Parathyroid adenoma (tissue), 2 donors: ENCODE measurements around the gene CPT1B.

ENCODE experiments used
- H2AFZ ChIP-seq: fragments of 300-600 bp; sonication (generic); one replicate; pipeline ENCODE4 v1.7.0; 2017; ENCODE audit warnings: antibody characterized with exemption, mild to moderate bottlenecking
- H3K27ac ChIP-seq: fragments of 300-600 bp; sonication (generic); one replicate; pipeline ENCODE4 v1.7.0; 2017
- H3K27me3 ChIP-seq: fragments of 300-600 bp; sonication (generic); one replicate; pipeline ENCODE4 v1.7.0; 2017; ENCODE audit warnings: low read length; ENCODE audit not compliant: control insufficient read depth, insufficient read depth
- H3K36me3 ChIP-seq: fragments of 300-600 bp; sonication (generic); one replicate; pipeline ENCODE4 v1.7.0; 2017; ENCODE audit warnings: low read length; ENCODE audit not compliant: control insufficient read depth, insufficient read depth
- H3K4me1 ChIP-seq: fragments of 300-600 bp; sonication (generic); one replicate; pipeline ENCODE4 v1.7.0; 2017; ENCODE audit warnings: control low read depth
- H3K4me2 ChIP-seq: fragments of 300-600 bp; sonication (generic); one replicate; pipeline ENCODE4 v1.7.0; 2017; ENCODE audit warnings: low read length
- H3K4me3 ChIP-seq: fragments of 300-600 bp; sonication (generic); one replicate; pipeline ENCODE4 v1.7.0; 2017; ENCODE audit warnings: low read depth, low read length
- H3K79me2 ChIP-seq: fragments of 300-600 bp; sonication (generic); one replicate; pipeline ENCODE4 v1.7.0; 2017; ENCODE audit warnings: control low read depth
- H3K9ac ChIP-seq: fragments of 300-600 bp; sonication (generic); one replicate; pipeline ENCODE4 v1.7.0; 2017; ENCODE audit warnings: mild to moderate bottlenecking
- H3K9me3 ChIP-seq: fragments of 300-600 bp; sonication (generic); one replicate; pipeline ENCODE4 v1.7.0; 2017; ENCODE audit warnings: low read length; ENCODE audit not compliant: control insufficient read depth
- TF ChIP-seq, protein P1 (sequence below): fragments of 300-600 bp; sonication (generic); IDR thresholded peaks from one replicate; pipeline ENCODE4 v1.7.0; 2017; ENCODE audit warnings: antibody characterized with exemption, mild to moderate bottlenecking
- donor health status: primary hyperparathyroidism.

The CPT1B gene

DNA sequence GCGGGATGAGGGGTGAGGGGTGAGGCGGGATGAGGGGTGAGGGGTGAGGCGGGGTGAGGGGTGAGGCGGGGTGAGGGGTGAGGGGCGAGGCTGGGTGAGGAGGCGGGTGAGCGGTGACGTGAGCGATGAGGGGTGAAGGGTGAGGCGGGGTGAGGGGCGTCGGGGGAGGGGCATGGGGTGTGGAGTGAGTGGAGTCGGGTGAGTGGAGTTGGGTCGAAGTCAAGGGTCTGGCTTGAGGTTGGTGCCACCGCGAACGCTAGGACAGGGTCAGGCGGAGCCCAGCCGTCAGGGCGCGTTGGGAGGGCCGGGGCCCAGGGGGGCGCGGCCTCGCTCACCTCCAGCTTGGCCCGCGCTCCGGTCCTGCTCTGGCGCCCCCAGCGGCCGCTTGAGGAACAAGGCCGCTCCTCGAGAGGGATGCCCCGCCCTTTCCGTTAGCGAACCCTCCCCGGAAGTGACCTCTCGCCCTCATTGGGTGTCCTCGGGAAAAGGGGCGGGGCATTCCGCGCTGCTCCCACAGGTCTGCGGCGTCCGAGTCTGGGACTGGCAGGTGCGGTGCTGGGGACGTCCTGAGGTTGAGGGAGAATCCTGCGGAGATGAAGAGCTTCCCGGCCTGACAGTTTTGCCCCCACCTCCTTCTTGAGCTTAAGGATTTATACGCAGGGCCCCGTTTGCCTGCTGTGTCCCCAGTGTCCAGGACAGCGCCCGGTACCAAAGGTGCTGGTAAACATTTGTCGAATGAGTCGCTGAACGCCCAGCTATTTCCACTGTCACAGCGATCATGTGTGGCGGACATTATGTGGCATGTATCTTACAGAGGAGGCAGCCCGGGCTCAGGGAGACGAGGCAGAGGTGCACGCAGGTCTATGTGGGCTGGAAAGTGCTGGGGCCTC lies 15.5 kb downstream of the CPT1B start, which contains the start of gene SYCE3:
Gene SYCE3, minus strand, starts transcription at position 397 of the 890 bp plus-strand sequence. CDS start 6,514 bp downstream, outside the sequence.
- Histone ChIP-seq H3K9ac (peak within 1 kb of the TSS; percentile 53), H3K4me3 (peak within 1 kb of the TSS; percentile 87), H3K4me2 (peak within 1 kb of the TSS; percentile 98), H3K4me1 (no peaks in the 10 kb centered on the region), H3K9me3 (no peaks in the 10 kb centered on the region), H3K36me3 (no peaks in the 10 kb centered on the region), H3K27me3 (no peaks in the 10 kb centered on the region), H3K79me2 (no peaks in the 10 kb centered on the region), H3K27ac (peak within 1 kb of the TSS; percentile 93), H2AFZ (peak within 1 kb of the TSS; percentile 72)
- TF ChIP-seq, protein P1, sequence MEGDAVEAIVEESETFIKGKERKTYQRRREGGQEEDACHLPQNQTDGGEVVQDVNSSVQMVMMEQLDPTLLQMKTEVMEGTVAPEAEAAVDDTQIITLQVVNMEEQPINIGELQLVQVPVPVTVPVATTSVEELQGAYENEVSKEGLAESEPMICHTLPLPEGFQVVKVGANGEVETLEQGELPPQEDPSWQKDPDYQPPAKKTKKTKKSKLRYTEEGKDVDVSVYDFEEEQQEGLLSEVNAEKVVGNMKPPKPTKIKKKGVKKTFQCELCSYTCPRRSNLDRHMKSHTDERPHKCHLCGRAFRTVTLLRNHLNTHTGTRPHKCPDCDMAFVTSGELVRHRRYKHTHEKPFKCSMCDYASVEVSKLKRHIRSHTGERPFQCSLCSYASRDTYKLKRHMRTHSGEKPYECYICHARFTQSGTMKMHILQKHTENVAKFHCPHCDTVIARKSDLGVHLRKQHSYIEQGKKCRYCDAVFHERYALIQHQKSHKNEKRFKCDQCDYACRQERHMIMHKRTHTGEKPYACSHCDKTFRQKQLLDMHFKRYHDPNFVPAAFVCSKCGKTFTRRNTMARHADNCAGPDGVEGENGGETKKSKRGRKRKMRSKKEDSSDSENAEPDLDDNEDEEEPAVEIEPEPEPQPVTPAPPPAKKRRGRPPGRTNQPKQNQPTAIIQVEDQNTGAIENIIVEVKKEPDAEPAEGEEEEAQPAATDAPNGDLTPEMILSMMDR: peak; percentile 91

DNA sequence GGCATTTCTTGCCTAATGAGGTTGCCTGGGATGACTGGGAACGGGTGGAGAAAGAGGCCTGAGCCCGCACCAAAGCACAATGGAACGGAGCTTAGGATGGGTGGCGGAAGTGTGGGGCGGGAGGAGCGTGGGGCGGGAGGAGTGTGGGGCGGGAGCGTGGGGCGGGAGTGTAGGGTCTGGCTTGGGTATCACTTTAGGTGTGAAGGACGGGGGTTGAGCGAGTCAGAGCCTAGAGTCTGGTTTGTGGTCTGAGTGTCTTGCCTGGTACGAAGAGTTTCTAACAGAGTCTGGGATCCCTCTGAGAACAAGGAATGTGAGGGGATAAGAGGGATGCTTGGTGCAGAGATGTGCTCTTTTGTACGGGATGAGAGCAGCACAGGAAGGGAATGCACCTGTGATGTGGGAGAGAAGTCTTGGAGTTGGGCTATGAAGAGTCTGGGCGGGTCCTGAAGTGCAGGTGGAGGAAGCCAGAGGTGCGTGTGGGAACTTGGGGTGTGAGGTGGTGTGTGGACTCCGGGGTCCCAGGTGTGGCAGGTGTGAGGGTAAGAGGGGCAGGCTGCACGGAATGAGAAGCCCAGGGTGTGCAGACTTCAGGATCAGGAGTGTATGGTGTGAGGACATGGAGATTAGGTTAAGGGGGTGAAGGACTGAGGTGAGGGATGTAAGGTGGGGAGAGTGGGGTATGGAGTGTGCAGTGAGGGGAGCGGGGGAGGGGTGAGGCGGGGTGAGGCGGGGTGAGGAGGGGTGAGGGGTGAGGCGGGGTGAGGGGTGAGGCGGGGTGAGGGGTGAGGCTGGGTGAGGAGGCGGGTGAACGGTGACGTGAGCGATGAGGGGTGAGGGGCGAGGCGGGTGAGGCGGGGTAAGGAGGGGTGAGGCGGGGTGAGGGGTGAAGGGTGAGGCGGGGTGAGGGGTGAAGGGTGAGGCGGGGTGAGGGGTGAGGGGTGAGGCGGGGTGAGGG lies 16.5 kb downstream of the CPT1B start:
- Histone ChIP-seq H2AFZ (no peak overlapping the region), H3K27me3 (no peaks in the 10 kb centered on the region), H3K36me3 (no peaks in the 10 kb centered on the region), H3K4me1 (no peaks in the 10 kb centered on the region), H3K4me3 (no peak overlapping the region), H3K79me2 (no peaks in the 10 kb centered on the region), H3K4me2 (no peak overlapping the region), H3K27ac (no peak overlapping the region), H3K9me3 (no peaks in the 10 kb centered on the region), H3K9ac (no peak overlapping the region)
- TF ChIP-seq, protein P1: no peak

DNA sequence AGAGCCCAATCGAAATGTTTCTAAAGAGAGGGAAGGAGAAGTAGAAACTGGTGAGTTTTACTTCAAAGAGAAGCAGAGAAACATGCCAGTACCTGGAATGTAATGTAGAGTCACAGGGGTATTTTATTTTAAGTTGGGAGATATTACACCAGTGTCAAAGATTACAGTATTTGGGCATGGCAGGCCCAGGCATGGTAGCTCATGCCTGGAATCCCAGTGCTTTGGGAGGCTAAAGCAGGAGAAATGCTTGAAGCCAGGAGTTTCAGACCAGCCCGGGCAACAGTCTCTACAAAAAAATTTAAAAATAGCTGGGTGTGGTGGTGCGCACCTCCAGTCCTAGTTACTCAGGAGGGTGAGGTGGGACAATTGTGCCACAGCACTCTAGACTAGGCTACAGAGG lies 18.2 kb downstream of the CPT1B start:
- Histone ChIP-seq H3K4me1 (no peaks in the 10 kb centered on the region), H3K79me2 (no peaks in the 10 kb centered on the region), H2AFZ (no peak overlapping the region), H3K9ac (no peak overlapping the region), H3K4me2 (no peak overlapping the region), H3K9me3 (no peaks in the 10 kb centered on the region), H3K4me3 (no peak overlapping the region), H3K36me3 (no peaks in the 10 kb centered on the region), H3K27me3 (no peaks in the 10 kb centered on the region), H3K27ac (no peak overlapping the region)
- TF ChIP-seq, protein P1: no peak

DNA sequence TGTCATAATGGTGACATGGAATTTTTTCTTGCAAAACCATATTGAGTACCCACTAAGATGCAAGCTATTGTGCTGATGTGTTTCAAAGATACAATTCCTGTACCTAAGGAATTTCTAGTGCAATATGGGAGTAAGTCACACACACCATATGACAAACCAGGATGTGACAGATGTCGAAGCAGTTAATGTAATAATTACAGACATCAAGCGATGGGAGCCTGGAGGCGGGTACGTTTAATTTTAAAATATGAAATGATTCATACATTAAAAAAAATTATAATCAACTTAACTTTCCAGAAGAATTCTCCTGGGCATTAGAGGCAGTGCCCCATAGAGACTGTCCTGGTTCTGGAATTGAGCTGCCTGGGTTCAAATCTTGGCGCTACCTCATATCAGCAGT lies 21.5 kb downstream of the CPT1B start:
- Histone ChIP-seq H3K9ac (no peak overlapping the region), H3K4me3 (no peak overlapping the region), H3K4me2 (no peak overlapping the region), H3K27me3 (no peaks in the 10 kb centered on the region), H2AFZ (no peak overlapping the region), H3K79me2 (no peaks in the 10 kb centered on the region), H3K4me1 (no peaks in the 10 kb centered on the region), H3K27ac (no peak overlapping the region), H3K9me3 (no peaks in the 10 kb centered on the region), H3K36me3 (no peaks in the 10 kb centered on the region)
- TF ChIP-seq, protein P1: no peak
